Liver (tissue), 9 donors: Measurements from ENCODE around the gene IGFALS. TPM values are rescaled to one million over a fixed set of nuclear protein-coding genes. Genes with fewer than 3 reads are reported as not detected.

Experiments used
- DNase-seq: peaks from one replicate; pipeline ENCODE4 v3.0.0-alpha.2; 2017; ENCODE audit warnings: low spot score
- H3K27ac ChIP-seq, 2 donors: one replicate each; pipeline ENCODE4 v1.7.0; 2013; ENCODE audit warnings: inconsistent platforms in 2 of 2, low read length in 2 of 2, control low read depth in 1 of 2, low read depth in 1 of 2, mild to moderate bottlenecking in 1 of 2
- H3K27me3 ChIP-seq, 4 donors: one replicate each; pipeline versions ENCODE4 v1.6.1 to v1.7.0; 2013; ENCODE audit warnings: low read length in 3 of 4, inconsistent platforms in 1 of 4, mild to moderate bottlenecking in 1 of 4, moderate library complexity in 1 of 4; ENCODE audit not compliant: control insufficient read depth in 4 of 4, insufficient read depth in 4 of 4
- H3K36me3 ChIP-seq, 4 donors: one replicate each; pipeline versions ENCODE4 v1.6.1 to v1.7.0; 2013; ENCODE audit warnings: low read length in 3 of 4, mild to moderate bottlenecking in 3 of 4, low read depth in 1 of 4, moderate library complexity in 1 of 4; ENCODE audit not compliant: control insufficient read depth in 4 of 4, insufficient read depth in 3 of 4
- H3K4me1 ChIP-seq, 4 donors: one replicate each; pipeline versions ENCODE4 v1.6.1 to v1.7.0; 2013; ENCODE audit warnings: low read length in 3 of 4, mild to moderate bottlenecking in 3 of 4, moderate library complexity in 1 of 4; ENCODE audit not compliant: control insufficient read depth in 4 of 4, insufficient read depth in 4 of 4
- H3K4me3 ChIP-seq, 3 donors: one replicate each; pipeline versions ENCODE4 v1.6.1 to v1.7.0; 2013; ENCODE audit warnings: low read length in 3 of 3, control low read depth in 1 of 3, low read depth in 1 of 3, mild to moderate bottlenecking in 1 of 3
- H3K9ac ChIP-seq, 2 donors: one replicate each; pipeline ENCODE4 v1.7.0; 2013; ENCODE audit warnings: low read length in 2 of 2, mild to moderate bottlenecking in 2 of 2, moderate library complexity in 2 of 2, control low read depth in 1 of 2, low read depth in 1 of 2
- H3K9me3 ChIP-seq, 4 donors: one replicate each; pipeline versions ENCODE4 v1.6.1 to v1.7.0; 2013; ENCODE audit warnings: low read length in 3 of 4; ENCODE audit not compliant: control insufficient read depth in 4 of 4
- CTCF ChIP-seq: fragments of 150-350 bp; IDR thresholded peaks from 2 replicates; pipeline ENCODE4 v1.5.1; 2017; ENCODE audit warnings: improper control_type of control experiment, low read depth, low read length; ENCODE audit not compliant: missing input control
- FOXA1 ChIP-seq: IDR thresholded peaks from 2 replicates; pipeline ENCODE4 v1.6.1; 2016; ENCODE audit warnings: antibody characterized with exemption
- FOXA2 ChIP-seq: IDR thresholded peaks from 2 replicates; pipeline ENCODE4 v1.6.1; 2016; ENCODE audit warnings: antibody characterized with exemption
- GABPA ChIP-seq, 2 donors: IDR thresholded peaks in 1 of 2; conservative IDR thresholded peaks in 1 of 2; 2 replicates each; pipeline ENCODE4 v1.6.1; 2016; ENCODE audit warnings: antibody characterized with exemption in 2 of 2, mild to moderate bottlenecking in 1 of 2, moderate library complexity in 1 of 2
- HNF4A ChIP-seq, 2 donors: conservative IDR thresholded peaks; 2 replicates each; pipeline ENCODE4 v1.6.1; 2016; ENCODE audit warnings: antibody characterized with exemption in 2 of 2, mild to moderate bottlenecking in 2 of 2
- HNF4G ChIP-seq: IDR thresholded peaks from 2 replicates; pipeline ENCODE4 v1.6.1; 2016; ENCODE audit warnings: antibody characterized with exemption
- MAX ChIP-seq: IDR thresholded peaks from 2 replicates; pipeline ENCODE4 v1.6.1; 2016; ENCODE audit warnings: antibody characterized with exemption
- NR2F2 ChIP-seq: IDR thresholded peaks from 2 replicates; pipeline ENCODE4 v1.6.1; 2016; ENCODE audit warnings: antibody characterized with exemption
- RAD21 ChIP-seq, 2 donors: IDR thresholded peaks; 2 replicates each; pipeline ENCODE4 v1.6.1; 2016; ENCODE audit warnings: antibody characterized with exemption in 2 of 2, mild to moderate bottlenecking in 2 of 2
- REST ChIP-seq: IDR thresholded peaks from 2 replicates; pipeline ENCODE4 v1.6.1; 2016; ENCODE audit warnings: antibody characterized with exemption, mild to moderate bottlenecking
- RXRA ChIP-seq, 2 donors: IDR thresholded peaks; 2 replicates each; pipeline ENCODE4 v1.6.1; 2017 to 2018; ENCODE audit warnings: antibody characterized with exemption in 2 of 2, mild to moderate bottlenecking in 1 of 2
- SP1 ChIP-seq: IDR thresholded peaks from 2 replicates; pipeline ENCODE4 v1.6.1; 2018; ENCODE audit warnings: antibody characterized with exemption, mild to moderate bottlenecking
- TAF1 ChIP-seq: conservative IDR thresholded peaks from 2 replicates; pipeline ENCODE4 v1.6.1; 2016; ENCODE audit warnings: antibody characterized with exemption, mild to moderate bottlenecking
- WGBS: extraction: QIAGEN DNeasy Blood & Tissue Kit; methylation state at CpG from one replicate; pipeline ENCODE4 v1.1.7; 2013; 5-methylcytosine and 5-hydroxymethylcytosine counted together
- polyA plus RNA-seq, 2 donors: library from polyadenylated mRNA; stranded (reverse) in 1 of 2; unstranded in 1 of 2; fragments of 200-250 nt in 1 of 2; fragments of >200 nt in 1 of 2; fragmentation: Nextera tagmentation in 1 of 2; extraction: Ambion mirVana in 1 of 2; gene quantifications; one replicate each; pipeline versions ENCODE4 v1.2.1 to v1.2.3, GENCODE V29; 2013 to 2015
- total RNA-seq, 2 donors: library from RNA; depleted of rRNA; stranded (reverse); fragments of >200 nt; gene quantifications; one replicate each; pipeline ENCODE4 v1.2.3, GENCODE V29; 2014
- donor health status: healthy.
- donor health status: healthy.
- donor health status: healthy.
- donor health status: healthy.
- donor health status: healthy.

IGFALS gene
- total and polyA plus RNA-seq, 4 donors, result 19.8 to 161 (median 68.4) TPM

GRCh38 chr16:1818204-1818872, 24.8 kb upstream of the IGFALS start:
- Histone ChIP-seq H3K27me3 (no peaks in the 10 kb centered on the region), H3K4me3 (no peak overlapping the region), H3K27ac (peak overlapping the region; percentile 81 to 85), H3K36me3 (peaks cover 12 to 34% (median 30%) of the 10 kb centered on the region in 4 donors), H3K9me3 (no peaks in the 10 kb centered on the region), H3K9ac (no peak overlapping the region), H3K4me1 (peaks cover 8 to 80% (median 73%) of the 10 kb centered on the region in 4 donors)
- TF ChIP-seq GABPA (IDR thresholded peaks at IDR 0.05 in 1 of 2, conservative IDR thresholded peaks at IDR 0.05 in 1 of 2) (no peak), RAD21 (IDR thresholded peaks at IDR 0.05) (no peak), SP1 (no peak), FOXA2 (no peak), MAX (no peak), REST (no peak), FOXA1 (no peak), TAF1 (no peak), CTCF (no peak)
- 89% methylated on average over 27 of the region's 27 CpGs for WGBS
- peak; percentile 41 for DNase-seq

GRCh38 chr16:1817716-1818115, 24.2 kb upstream of the IGFALS start:
- 55% methylated on average over 17 of the region's 17 CpGs for WGBS
- TF ChIP-seq RXRA (IDR thresholded peaks at IDR 0.05), result peak in 1 of 2 donors; percentile 42
- TF ChIP-seq HNF4G, result no peak
- no peak for TF ChIP-seq GABPA (IDR thresholded peaks at IDR 0.05 in 1 of 2, conservative IDR thresholded peaks at IDR 0.05 in 1 of 2)
- TF ChIP-seq HNF4A (conservative IDR thresholded peaks at IDR 0.05), result peak in 1 of 2 donors; percentile 7
- no peak for TF ChIP-seq FOXA2
- TF ChIP-seq RAD21 (IDR thresholded peaks at IDR 0.05), result no peak
- no peak for TF ChIP-seq NR2F2

More at GRCh38 chr16:1817716-1818115, 24.2 kb upstream of the IGFALS start:
- no peaks in the 10 kb centered on the region for H3K27me3 ChIP-seq
- DNase-seq, result no peak
- H3K36me3 ChIP-seq, result peaks cover 10 to 34% (median 30%) of the 10 kb centered on the region in 4 donors
- peak overlapping the region; percentile 81 to 85 for H3K27ac ChIP-seq
- no peaks in the 10 kb centered on the region for H3K9me3 ChIP-seq
- no peak overlapping the region for H3K9ac ChIP-seq
- H3K4me1 ChIP-seq, result peaks cover 8 to 82% (median 74%) of the 10 kb centered on the region in 4 donors
- H3K4me3 ChIP-seq, result no peak overlapping the region
